ENCODE data around the gene APMAP.

Gene APMAP

DNA sequence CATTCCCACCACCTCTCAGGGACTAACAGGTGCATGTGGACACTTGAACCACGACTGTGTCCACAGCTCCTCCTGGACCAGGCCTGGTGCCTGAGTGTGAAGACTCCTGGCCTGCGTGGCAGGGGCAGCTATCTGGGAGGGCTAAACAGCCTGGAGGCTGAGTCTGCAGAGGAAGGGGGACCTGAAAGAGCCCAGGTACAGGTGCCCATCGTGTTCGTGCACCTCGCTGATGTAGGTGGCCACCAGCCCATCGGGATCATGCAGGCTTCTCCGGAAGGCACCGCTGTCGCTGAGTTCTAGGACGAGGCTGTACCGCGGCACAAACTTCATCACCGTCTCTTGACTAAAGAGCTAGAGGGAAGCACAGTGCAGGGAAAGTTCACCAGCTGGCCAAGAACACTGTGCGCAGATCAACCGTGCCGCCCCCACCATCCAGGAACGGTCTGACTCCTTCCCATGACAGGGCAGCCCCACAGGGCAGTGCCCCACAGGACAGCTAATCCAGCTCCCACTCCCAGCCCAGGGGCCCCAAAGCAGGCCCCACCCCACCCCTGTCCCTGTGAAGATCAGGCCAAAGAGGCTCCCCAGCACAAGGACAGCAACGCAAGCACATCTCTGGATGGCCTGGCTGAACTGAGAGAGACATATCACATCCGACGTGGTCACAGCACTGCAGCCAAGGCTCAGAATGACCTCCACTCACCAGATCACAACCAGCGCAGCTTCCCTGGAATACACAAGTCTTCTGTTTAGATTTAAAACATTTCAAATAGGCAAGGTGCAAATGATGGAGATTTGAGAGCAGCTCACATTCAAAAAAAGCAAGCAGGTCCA, 28.7 kb downstream of the APMAP start:
- no peak for DNase-seq

DNA sequence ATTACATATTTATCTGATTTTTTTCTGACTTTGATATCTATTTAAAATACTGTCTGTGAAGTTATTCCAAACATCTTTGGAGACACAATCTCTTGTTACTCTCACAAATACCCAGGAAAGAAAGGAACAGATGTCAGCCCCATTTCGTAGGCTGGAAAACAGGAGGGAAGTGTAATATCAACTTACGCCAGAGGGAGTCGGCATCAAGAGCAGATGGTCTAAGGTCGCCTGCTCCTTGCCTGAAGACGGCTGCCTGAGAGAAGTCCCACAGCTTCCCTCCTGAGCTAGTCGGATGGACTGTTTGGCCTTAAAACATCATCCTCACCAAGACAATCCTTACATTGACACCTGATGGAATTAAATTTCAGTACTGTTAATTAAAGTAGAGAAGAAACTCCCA, 30.0 kb downstream of the APMAP start:
- DNase-seq, result no peak

DNA sequence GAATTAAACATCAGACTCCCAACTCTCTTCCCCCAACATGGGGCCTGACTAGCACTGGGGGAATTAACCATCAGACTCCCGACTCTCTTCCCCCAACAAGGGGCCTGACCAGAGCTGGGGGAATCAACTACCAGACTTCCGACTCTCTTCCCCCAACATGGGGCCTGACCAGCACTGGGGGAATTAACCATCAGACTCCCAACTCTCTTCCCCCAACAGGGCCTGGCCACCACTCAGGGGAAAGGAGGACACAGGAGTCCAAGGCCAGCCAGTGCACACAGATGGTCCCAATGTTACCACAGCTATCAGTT, 30.4 kb downstream of the APMAP start:
- no peak for DNase-seq

DNA sequence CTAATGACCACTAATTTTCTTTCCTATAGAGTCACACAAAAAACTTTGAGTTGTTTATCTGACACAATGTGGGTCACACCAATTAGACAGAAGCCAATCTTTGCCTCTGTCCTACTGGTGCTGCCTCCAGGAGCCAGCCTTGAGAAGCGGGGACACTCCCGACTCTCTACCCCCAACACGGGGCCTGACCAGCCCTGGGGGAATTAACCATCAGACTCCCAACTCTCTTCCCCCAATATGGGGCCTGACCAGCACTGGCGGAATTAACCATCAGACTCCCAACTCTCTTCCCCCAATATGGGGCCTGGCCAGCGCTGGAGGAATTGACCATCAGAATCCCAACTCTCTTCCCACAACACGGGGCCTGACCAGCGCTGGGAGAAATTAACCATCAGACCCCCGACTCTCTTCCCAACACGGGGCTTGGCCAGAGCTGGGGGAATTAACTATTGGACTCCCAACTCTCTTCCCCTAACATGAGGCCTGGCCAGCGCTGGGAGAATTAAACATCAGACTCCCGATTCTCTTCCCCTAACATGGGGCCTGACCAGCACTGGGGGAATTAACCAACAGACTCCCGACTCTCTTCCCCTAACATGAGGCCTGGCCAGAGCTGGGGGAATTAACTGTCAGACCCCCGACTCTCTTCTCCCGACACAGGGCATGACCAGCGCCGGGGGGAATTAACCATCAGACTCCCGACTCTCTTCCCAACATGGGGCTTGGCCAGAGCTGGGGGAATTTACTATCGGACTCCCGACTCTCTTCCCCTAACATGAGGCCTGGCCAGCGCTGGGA, 31.0 kb downstream of the APMAP start:
- DNase-seq, result no peak

DNA sequence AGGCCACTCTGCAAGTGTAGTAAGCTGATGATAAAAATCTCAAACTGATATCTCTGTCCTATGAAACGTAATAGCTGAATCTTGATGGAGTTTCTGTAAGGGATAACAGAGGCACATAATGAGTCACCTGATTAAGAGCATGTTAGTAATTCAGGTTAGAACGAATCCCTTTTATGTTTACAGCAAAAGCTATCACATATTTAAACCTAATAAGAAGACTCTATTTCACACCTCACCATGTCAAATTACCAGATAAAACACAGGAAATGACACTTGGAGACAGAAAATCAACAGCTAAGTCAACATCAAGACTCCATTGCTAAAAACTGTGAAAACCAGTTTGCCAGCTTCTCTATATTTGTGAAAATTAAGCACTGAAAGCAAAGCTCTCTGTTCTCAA, 31.7 kb downstream of the APMAP start:
- DNase-seq, result no peak

DNA sequence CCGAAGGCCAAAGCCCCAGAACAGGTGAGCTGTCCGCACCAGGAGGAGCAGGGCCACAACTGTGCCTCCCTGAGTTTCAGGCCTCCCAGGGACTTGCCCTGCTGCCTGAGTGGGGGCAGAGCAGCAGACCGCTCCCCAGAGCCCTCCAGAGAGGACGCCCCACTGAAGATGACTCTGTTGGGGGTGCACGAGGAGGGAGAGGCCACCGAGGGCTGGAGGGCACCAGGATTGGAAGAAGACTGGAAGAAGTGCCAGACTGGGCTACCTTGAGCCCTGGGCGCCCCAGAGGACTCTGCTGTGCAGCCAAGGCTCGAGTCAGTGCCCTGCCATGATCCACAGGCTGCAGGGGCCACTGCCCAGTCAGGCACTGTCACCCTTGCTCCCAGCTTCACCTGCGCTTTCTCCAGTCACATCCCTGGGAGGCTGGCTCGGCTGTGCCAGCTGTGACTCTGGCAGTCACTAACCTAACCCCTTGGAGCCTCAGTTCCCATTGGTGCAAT, 32.2 kb downstream of the APMAP start:
- DNase-seq, result no peak

DNA sequence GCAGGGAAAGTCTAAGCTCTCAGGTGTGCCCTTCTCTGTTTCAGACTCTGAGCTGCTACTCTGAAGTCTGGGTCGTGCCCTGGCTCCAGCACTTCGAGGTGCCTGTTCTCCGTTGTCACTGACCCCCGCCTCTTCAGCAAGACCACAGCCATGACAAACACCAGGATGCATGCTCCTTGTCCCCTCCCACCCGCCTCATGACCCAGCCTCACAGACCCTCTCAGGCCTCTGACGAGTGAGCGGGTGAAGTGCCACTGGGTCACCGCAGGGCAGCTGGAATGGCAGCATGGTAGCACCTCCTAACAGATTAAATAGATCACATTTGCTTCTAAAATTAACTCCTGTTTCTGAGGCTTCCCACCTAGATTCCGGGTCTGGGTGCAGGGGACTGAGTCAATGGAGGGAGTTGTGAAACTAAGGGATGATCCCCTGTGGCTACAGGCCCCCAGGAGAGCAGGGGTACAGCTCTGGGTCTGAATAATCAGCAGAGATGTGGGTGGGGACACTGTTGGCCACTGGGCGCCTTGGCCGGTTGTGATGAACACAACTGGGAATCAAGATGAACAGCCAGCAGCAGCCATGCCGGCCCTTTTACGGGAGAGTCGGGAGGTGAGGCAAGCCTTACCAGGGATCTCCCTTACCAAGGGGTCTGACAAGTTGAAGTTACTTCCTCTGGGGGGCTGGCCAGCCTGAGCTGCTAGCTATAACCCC, 32.8 kb downstream of the APMAP start:
- DNase-seq, result no peak

DNA sequence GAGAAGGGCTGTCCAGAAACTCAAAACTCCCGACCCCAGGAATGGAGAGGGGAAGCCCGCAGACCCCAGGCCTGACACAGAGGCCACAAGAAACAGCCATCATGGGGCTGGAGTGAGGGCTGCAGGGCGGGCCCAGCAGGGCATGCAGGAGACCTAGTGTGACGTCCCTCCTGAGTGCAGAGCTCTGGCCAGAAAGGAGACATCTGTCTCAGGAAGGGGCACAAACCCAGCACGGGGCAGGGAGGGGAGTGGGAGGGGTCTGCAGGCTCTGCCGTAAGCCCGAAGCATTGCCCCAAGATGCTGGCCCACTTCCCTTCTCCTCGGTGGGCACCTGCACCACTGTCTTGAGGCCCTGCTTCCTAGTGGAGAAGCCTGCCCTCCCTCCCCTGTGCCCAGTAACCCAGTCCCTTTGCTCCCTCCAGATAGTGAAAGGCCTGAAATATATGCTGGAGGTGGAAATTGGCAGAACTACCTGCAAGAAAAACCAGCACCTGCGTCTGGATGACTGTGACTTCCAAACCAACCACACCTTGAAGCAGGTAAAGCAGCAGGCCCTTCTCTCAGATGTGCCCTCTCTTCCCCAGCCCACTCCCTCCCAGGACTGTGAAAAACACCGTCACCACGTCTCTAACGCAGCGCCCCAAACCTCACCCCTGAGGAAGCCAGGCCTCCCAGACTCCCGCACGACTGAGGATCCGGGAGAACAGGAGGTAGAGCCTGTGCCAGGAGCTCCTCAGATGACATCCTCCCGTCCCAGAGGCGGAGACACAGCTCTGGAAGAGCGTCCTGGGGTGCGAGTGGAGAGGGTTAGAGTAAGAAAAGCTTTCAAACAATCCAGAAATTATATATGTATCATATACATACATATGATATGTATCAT, 33.8 kb downstream of the APMAP start:
- DNase-seq, result no peak

DNA sequence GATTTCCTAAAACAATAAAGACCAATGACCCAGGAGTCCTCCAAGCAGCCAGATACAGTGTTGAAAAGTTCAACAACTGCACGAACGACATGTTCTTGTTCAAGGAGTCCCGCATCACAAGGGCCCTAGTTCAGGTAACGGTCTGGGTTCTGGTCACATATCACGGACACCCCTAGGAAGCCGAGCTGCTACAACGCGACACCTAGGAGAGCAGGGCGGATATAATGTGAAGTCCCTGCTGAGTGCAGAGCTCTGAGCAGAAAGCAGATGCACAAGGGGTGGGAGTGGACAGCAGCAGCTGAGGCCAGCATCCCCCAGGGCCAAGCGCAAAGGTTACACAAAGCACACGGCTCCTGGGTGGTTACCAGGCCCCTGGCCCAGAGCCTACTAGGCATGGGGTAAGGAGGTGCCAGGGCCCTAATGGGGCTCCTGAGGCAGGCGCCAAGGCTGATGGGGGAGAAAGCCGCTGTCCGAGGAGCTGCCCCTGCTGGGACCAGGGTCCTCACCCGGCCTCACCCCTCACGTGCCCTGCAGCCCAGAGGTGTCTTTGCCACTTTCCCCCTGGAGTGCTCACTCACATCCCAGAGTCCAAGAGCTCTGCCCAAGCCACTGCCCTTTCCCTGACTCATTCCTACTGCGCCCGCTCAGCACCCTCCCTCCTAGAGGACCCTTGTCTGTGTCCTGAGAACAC, 35.1 kb downstream of the APMAP start:
- no peak for DNase-seq

DNA sequence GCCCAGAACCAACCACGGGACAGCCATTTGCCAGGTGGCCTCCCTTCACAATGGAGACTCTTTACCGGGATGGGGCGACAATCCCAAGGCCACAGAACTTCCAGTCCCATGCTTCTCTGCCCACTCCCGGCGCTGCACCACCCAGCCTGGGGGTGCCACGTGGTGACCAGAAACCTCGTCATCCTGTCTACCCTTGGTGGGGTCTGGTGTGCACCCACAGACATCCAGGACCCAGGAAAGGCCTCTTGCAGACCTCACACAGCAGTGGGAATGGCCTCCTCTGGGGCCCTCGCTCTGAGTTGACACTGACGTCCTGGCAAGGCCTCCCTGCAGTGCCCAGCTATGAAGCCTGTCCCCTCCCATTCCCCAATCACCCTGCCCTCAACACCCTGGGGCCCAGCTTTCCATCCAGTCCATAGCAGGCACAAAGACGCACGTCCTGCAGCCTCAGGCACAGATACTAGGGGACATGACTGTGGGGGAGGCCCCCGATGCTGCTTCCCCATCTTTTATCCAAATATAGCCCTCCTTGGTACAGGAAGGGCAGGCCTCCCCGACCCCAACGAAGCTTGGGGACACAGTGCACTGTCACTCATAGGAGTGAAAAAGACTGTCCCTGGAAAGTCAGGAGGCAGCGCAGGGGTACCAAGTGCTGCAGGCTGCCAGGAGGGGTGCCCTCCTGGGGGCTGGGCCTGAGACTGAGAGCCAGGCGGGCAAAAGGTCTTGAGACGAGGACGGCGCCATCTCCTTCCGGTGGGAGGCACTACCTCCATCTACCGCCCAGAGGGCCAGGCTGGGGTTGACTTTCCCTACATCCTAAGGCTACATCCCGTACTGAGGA, 36.3 kb downstream of the APMAP start:
- no peak for DNase-seq

DNA sequence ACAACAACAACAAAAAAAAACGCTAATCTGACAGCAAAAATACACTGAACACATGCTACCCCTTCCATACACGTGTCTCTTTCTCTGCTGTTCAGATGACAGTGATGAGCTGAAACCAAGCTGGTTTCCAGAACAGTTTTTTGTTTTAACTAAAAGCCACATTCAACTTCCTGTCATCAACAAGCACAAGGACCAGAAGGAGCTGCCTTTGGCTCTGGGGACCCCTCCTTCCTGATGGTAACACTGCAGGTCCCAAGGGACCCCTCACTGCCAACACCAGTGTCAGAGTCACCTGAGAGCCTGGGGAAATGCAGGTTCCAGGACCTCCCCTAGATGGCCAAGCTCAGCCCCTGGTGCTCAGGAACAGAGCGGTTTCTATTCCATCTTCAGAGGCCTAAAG, 37.5 kb downstream of the APMAP start:
- DNase-seq, result no peak

DNA sequence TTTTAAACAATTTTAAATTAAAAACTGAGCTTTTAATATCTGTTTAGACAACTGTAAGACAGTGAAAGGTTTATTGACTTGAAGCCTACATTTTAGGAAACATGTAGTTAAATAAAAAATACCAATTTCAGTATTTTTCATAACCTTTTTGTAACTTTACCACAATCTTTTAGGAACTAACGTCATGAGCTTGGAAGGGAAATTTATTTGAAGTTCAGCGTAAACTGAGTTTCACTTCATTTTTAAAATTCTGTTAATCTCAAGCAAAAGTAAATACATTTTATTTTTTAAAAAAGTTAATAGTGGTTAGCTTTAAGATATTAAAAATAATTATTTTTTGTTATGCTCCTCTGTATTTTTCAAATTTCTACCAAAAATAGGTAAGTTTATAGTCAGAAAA, 38.0 kb downstream of the APMAP start:
- DNase-seq, result no peak

DNA sequence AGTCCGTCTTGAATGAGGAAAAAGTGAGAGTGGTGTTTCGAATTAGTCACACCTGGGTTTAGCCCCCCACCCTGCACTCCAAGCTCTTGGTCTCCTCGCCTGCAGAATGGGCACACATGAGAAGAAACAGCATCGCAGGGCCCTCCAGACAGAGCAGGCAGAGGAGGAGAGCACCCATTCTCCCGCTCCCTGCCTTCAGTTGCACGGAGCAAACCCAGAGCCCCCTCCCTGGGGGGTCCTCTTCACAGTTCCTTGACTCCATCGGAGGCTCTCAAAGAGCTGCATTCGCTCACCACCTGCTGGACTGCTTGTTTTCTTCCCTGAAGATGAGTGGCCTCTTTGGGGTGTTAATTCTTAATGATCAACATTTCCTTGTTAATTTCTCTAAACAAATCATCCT, 38.4 kb downstream of the APMAP start:
- no peak for DNase-seq

DNA sequence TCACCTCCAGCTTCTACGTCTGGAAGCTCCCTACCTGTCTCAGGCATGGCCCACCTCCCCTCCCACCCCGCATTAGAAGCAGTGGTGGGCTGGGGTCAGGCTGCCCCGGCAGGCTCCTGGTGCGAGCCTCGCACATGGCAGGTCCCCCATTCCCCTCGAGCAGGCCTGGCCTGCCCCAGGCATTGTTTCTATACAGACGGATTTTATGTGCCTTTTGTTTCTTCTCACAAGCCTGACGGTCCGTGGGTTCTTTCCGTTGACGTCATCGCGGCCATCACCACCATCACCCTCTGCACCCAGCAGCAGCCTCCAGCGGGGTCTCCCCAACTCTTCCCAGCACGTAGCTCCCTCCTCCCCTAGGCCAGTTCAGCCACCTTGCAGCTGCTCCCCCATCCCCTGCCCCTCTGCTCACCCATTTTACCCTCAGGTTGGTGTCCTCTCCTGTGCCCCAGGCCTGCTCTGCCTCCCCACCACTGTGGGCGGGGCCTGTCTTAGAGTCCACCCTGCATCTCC, 38.9 kb downstream of the APMAP start:
- no peak for DNase-seq

DNA sequence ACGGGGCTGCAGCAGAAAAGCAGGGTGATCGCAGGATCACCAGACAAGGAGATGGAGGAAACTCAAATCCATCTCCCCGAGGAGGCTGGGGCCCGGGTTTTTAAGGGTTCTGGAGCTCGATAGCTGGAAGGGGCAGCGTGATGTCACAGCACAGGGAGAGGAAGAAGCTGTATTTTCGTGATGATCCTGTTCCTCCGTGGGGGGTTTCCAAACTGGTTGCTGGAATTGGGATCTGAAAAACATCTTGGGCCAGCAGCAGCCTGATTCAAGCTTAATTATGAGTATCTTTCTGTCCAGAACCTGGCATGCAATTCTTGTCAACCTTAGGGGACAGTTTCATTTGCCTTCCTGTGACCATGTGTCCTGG, 39.4 kb downstream of the APMAP start:
- no peak for DNase-seq

DNA sequence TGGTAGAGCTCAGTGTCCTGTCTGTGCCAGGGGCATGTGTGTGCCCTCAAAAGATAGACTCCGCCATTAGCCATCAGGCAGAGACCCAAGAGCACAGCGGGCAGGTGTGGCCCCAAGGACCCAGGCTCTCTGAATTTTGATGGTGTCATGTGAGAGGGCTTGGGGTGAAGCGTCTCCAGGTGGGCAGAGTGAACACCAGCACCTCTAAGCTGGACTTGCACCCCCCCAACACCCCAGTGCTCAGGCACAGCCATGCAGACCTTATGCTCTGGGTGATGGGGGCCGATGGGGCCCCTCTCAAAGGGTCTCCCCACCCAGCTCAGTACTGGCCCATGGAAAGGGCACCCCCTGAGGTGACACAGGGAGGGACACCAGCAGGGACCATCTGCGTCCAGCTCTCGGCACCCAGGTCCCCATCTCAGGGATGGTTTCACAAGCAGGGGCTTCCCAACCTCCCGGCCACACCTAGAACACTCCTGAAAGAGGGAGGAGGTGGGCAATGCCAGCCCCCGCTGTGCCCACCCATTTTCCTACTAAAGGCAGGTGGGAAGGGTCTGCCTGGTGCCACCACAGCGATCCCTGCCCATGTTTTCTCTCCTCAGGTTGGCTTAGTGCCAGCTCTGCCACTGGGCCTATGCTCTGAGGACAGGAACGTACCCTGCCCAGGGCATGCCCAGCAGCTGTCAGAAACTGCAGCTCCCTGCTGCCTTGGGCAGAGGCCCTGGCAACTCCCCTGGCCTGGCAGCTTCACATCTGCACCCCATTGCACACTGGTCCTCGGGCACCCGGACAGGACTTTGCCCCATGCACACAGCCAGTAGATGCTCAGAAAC, 40.0 kb downstream of the APMAP start:
- no peak for DNase-seq

DNA sequence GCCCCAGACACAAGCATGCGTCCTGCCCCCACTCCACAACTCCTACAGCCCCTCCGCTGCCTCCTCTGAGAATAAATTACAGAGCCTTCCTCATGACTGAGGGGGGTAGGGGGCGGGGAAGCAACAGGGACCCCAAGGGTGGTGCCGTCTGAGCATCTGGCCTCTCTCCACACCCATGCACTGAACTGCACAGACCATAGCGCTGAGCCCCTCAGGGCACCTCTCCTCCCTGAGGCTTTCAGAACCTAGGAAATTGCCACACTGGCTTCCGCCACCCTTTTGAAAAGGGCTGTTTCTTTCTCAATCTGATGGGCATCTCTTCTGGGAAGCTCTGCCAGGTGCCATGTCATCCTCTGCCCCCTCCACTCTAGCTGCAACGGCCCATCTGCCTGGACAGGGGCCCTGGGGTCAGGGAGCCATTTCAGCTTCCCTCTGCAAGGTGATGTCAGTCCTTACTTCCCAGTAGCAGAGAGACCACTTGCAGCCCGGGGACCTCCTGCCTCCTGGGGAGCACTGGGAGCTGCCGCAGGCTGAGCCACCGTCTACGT, 40.9 kb downstream of the APMAP start:
- DNase-seq, result no peak

DNA sequence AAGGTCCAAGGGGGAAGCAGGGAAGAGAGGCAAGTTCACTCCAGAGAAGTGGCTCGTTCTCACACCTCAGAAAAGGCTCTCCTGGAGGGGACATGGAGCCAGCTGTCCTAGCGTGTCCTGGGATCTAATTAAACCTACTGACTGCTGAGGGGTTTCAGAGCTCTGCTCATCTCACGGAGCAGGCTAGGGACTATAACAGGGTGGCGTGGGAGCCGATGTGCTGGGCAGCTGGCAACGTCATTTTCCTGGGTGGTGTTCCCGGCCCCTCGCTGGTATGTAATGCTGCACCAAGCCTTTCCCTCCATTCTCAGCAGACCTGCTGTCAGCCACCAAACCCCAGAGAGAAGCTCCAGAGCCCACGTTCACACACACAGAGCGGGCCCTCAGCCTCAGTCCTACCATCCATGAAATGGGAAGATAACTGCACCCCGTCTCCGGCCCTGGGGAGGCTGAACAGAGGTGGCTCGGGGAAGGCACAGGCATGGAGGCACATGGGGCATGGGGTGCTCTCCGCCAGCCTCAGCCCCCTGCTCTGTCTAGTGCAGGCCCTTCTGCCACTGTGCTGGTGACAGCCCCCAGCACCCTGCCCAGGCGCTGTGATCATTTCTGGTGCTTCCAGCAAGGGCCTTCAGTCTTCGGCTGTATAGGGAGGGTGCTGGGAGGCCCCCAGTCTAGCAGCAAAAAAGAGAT, 41.6 kb downstream of the APMAP start:
- no peak for DNase-seq
